HG03442 (cell line): ENCODE data around the gene CYB5B.

Source experiments
- ATAC-seq: cut with Tn5 transposase; IDR thresholded peaks from one replicate; pipeline ENCODE4 v1.9.1; 2021; ENCODE audit warnings: mild to moderate bottlenecking, moderate library complexity; ENCODE audit not compliant: unreplicated experiment

CYB5B gene

GRCh38 chr16:69514356-69514755 is 89.9 kb downstream of the CYB5B start:
- ATAC-seq, result no peak
